A549 (cell line): ENCODE results near the gene TRERF1.

Experiments used
- CEBPB ChIP-seq, 2 experiments: fragments of >200 bp in 1 of 2; sonication (Bioruptor Twin) in 1 of 2; formaldehyde crosslinking in 1 of 2; IDR thresholded peaks; 2 replicates each; pipeline ENCODE4 v1.6.1; 2012 to 2016
- JUNB ChIP-seq: fragments of >200 bp; sonication (Bioruptor Twin); formaldehyde crosslinking; IDR thresholded peaks from 2 replicates; pipeline ENCODE4 v1.6.1; 2016
- KDM1A ChIP-seq: fragments of 200-600 bp; sonication (generic); IDR thresholded peaks from 2 replicates; pipeline ENCODE4 v1.6.1; 2016; ENCODE audit warnings: low read depth, mild to moderate bottlenecking
- PHF8 ChIP-seq: fragments of 200-600 bp; sonication (generic); IDR thresholded peaks from 2 replicates; pipeline ENCODE4 v1.6.1; 2016; ENCODE audit warnings: low read depth, mild to moderate bottlenecking, antibody characterized with exemption, moderate library complexity, borderline replicate concordance
- POLR2A ChIP-seq: IDR thresholded peaks from 2 replicates; pipeline ENCODE4 v1.6.1; 2012; ENCODE audit warnings: mild to moderate bottlenecking, low read length
- TP53 ChIP-seq: fragments of 250-450 bp; sonication (Bioruptor Pico); IDR thresholded peaks from 2 replicates; pipeline ENCODE4 v1.5.0; 2021; ENCODE audit warnings: mild to moderate bottlenecking, moderate library complexity
- TF ChIP-seq, protein P1 (sequence below): fragments of >200 bp; sonication (Bioruptor Twin); formaldehyde crosslinking; IDR thresholded peaks from 3 replicates; pipeline ENCODE4 v1.5.1; 2016

DNA sequence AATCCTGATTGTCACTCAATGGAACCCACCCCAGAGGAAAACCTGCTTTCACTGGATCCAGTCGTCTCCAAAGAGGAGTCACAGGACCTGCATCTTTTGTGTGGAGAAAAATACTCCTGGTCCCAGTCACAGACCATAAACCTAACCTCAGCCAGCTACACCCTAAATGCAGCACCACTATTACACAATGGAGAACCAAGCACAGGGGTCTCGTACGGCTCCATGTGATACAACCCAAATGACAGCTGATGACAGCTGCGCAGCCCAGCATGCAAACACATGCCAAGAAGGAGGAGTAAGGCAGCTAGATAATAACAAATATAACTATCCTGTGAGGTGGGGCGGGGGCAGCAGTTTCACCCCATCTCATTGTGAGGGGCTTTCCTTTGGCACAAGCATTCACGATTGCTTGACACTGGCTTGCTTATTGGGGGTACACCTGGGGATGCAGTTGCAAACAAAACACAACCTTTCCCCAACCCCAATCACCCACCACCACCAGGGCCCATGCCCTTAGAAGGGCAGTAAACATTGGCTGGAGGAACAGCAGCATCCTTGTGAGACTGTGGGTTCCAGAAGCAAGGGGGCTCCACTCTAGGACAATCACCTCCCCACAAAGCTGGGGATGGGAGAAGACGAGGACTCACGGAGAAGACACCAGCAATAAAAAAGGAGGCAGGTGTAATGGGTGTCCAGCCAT lies 51.5 kb downstream of the TRERF1 start:
- TF ChIP-seq TP53 (CRISPR knock-in tag) (no peak), CEBPB (IDR thresholded peaks at IDR 0.05) (no peak), POLR2A (no peak), PHF8 (no peak), JUNB (no peak), KDM1A (no peak)
- TF ChIP-seq, protein P1, sequence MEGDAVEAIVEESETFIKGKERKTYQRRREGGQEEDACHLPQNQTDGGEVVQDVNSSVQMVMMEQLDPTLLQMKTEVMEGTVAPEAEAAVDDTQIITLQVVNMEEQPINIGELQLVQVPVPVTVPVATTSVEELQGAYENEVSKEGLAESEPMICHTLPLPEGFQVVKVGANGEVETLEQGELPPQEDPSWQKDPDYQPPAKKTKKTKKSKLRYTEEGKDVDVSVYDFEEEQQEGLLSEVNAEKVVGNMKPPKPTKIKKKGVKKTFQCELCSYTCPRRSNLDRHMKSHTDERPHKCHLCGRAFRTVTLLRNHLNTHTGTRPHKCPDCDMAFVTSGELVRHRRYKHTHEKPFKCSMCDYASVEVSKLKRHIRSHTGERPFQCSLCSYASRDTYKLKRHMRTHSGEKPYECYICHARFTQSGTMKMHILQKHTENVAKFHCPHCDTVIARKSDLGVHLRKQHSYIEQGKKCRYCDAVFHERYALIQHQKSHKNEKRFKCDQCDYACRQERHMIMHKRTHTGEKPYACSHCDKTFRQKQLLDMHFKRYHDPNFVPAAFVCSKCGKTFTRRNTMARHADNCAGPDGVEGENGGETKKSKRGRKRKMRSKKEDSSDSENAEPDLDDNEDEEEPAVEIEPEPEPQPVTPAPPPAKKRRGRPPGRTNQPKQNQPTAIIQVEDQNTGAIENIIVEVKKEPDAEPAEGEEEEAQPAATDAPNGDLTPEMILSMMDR: no peak
